Endometrium (tissue), 2 donors: ENCODE measurements around the gene SULT1C3.

ENCODE experiments used
- FAIRE-seq: peaks from 2 replicates; lab custom pipeline; 2012; peaks lifted over from hg19 to GRCh38; lab: Jason Lieb, UNC
- donor health status: control.
- donor health status: control.

SULT1C3 gene

DNA sequence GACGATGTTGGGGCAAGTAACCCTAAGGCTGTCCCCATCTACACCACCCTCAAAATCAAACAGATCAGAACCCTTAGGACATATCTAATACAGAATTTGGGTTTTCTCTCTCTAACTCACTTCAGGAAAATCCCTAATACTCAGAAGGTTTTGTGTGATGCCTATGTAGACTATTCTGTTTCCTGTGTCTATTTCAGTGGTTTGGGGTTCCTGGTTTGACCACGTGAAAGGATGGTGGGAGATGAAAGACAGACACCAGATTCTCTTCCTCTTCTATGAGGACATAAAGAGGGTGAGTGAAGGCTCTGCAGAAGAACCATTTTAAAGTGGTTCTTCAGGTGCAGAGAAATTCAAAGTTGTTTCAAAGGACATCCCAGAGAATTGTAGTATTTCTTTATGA is 65.2 kb downstream of the SULT1C3 start:
- no peak for FAIRE-seq

DNA sequence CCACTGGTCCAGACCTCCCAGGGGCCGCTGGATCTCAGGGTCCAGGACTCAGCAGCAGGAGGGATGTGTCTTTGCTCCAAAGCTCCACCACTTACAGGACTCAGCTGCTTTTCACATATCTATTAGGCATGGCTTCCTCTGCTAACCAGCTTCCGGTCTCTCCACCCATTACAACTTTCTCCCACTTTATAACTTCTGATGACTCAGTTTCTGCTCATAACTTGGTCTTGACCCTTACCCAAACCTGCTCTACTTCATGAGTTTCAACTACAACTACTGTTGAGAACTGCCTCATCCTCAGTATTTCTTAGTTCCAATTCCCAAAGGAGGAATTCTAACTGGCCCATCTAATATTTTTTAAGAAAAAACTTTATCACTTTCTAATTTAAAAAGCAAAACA is 66.1 kb downstream of the SULT1C3 start:
- FAIRE-seq = no peak

GRCh38 chr2:108309903-108310302 is 70.1 kb downstream of the SULT1C3 start:
- FAIRE-seq = no peak
